Measurements from ENCODE around the gene CDH13. TPM values are rescaled to one million over a fixed set of nuclear protein-coding genes. Genes with fewer than 3 reads are reported as not detected.
A peak's percentile ranks its signal among the peaks of the same experiment; 100 is the strongest.

Gene CDH13
- total and polyA plus RNA-seq, 5 donors: 20.7 to 123 (median 93.6) TPM

- Histone ChIP-seq H3K4me1 (ENCODE audit: control insufficient read depth, insufficient read depth, low read length) (no peaks in the 10 kb centered on the region), H3K9me3 (ENCODE audit: control insufficient read depth, low read length) (no peaks in the 10 kb centered on the region), H3K27ac (ENCODE audit: low read length) (no peak overlapping the region), H3K27me3 (ENCODE audit: control insufficient read depth, insufficient read depth) (no peaks in the 10 kb centered on the region), H3K4me3 (ENCODE audit: low read length) (no peak overlapping the region)
- 76% methylated on average over 3 of the region's 3 CpGs for WGBS
- ATAC-seq (no peak), DNase-seq (no peak)
- intact Hi-C loops (cut with DNase I): no loop called here
Observed at GRCh38 chr16:83338138-83338537, 711.4 kb downstream of the CDH13 start.

GRCh38 chr16:83338941-83339340, 712.2 kb downstream of the CDH13 start:
- H3K27ac ChIP-seq (ENCODE audit: low read length): no peak overlapping the region
- DNase-seq: no peak
- H3K9me3 ChIP-seq (ENCODE audit: control insufficient read depth, low read length): no peaks in the 10 kb centered on the region
- H3K27me3 ChIP-seq (ENCODE audit: control insufficient read depth, insufficient read depth): no peaks in the 10 kb centered on the region
- ATAC-seq: no peak
- intact Hi-C loops (cut with DNase I): no loop called here
- H3K4me1 ChIP-seq (ENCODE audit: control insufficient read depth, insufficient read depth, low read length): no peaks in the 10 kb centered on the region
- WGBS: 68% methylated on average over 2 of the region's 2 CpGs
- H3K4me3 ChIP-seq (ENCODE audit: low read length): no peak overlapping the region

GRCh38 chr16:83343935-83344366, 717.2 kb downstream of the CDH13 start:
- Histone ChIP-seq H3K4me1 (ENCODE audit: control insufficient read depth, insufficient read depth, low read length) (no peaks in the 10 kb centered on the region), H3K9me3 (ENCODE audit: control insufficient read depth, low read length) (no peaks in the 10 kb centered on the region), H3K27me3 (ENCODE audit: control insufficient read depth, insufficient read depth) (no peaks in the 10 kb centered on the region), H3K4me3 (ENCODE audit: low read length) (no peak overlapping the region), H3K27ac (ENCODE audit: low read length) (no peak overlapping the region)
- 80% methylated on average over 8 of the region's 8 CpGs for WGBS
- peak in 1 of 2 donors; percentile 39 for ATAC-seq
- intact Hi-C loops (cut with DNase I): no loop called here
- DNase-seq: no peak

GRCh38 chr16:83345846-83346640, 719.3 kb downstream of the CDH13 start:
- intact Hi-C loops (cut with DNase I): no loop called here
- H3K9me3 ChIP-seq (ENCODE audit: control insufficient read depth, low read length): no peaks in the 10 kb centered on the region
- 84% methylated on average over 14 of the region's 14 CpGs for whole genome bisulfite sequencing

GRCh38 chr16:83348991-83349390, 722.2 kb downstream of the CDH13 start:
- DNase-seq: no peak
- intact Hi-C loops (cut with DNase I): no loop called here
- Histone ChIP-seq H3K9me3 (ENCODE audit: control insufficient read depth, low read length) (no peaks in the 10 kb centered on the region), H3K27me3 (ENCODE audit: control insufficient read depth, insufficient read depth) (no peaks in the 10 kb centered on the region), H3K4me1 (ENCODE audit: control insufficient read depth, insufficient read depth, low read length) (no peaks in the 10 kb centered on the region), H3K27ac (ENCODE audit: low read length) (no peak overlapping the region), H3K4me3 (ENCODE audit: low read length) (no peak overlapping the region)
- ATAC-seq: no peak
- WGBS: 89% methylated on average over 5 of the region's 5 CpGs

More at GRCh38 chr16:83345846-83346640, 719.3 kb downstream of the CDH13 start:
- no peak overlapping the region for H3K4me3 ChIP-seq (ENCODE audit: low read length)
- H3K27me3 ChIP-seq (ENCODE audit: control insufficient read depth, insufficient read depth): no peaks in the 10 kb centered on the region
- H3K27ac ChIP-seq (ENCODE audit: low read length): no peak overlapping the region
- no peak for DNase-seq
- H3K4me1 ChIP-seq (ENCODE audit: control insufficient read depth, insufficient read depth, low read length): no peaks in the 10 kb centered on the region
- no peak for ATAC-seq

GRCh38 chr16:83350481-83350880, 723.7 kb downstream of the CDH13 start:
- no peaks in the 10 kb centered on the region for H3K9me3 ChIP-seq (ENCODE audit: control insufficient read depth, low read length)
- intact Hi-C loops (cut with DNase I): loop anchor here in 1 of 4 donors (10.0 kb wide), 1 partner anchor 146 kb away; no protein-coding TSS in a partner anchor
- H3K27me3 ChIP-seq (ENCODE audit: control insufficient read depth, insufficient read depth): no peaks in the 10 kb centered on the region
- no peak overlapping the region for H3K4me3 ChIP-seq (ENCODE audit: low read length)
- no peaks in the 10 kb centered on the region for H3K4me1 ChIP-seq (ENCODE audit: control insufficient read depth, insufficient read depth, low read length)
- 77% methylated on average over 5 of the region's 5 CpGs for WGBS
- DNase-seq: no peak
- peak overlapping the region; percentile 19 for H3K27ac ChIP-seq (ENCODE audit: low read length)
- peak in 1 of 2 donors; percentile 58 for ATAC-seq

- intact Hi-C loops (cut with DNase I): loop anchor here in 1 of 4 donors (10.0 kb wide), 1 partner anchor 147 kb away; no protein-coding TSS in a partner anchor
- ATAC-seq: no peak
- no peaks in the 10 kb centered on the region for H3K9me3 ChIP-seq (ENCODE audit: control insufficient read depth, low read length)
- WGBS: 89% methylated on average over 2 of the region's 2 CpGs
- no peak overlapping the region for H3K27ac ChIP-seq (ENCODE audit: low read length)
- no peak overlapping the region for H3K4me3 ChIP-seq (ENCODE audit: low read length)
- no peaks in the 10 kb centered on the region for H3K4me1 ChIP-seq (ENCODE audit: control insufficient read depth, insufficient read depth, low read length)
- no peaks in the 10 kb centered on the region for H3K27me3 ChIP-seq (ENCODE audit: control insufficient read depth, insufficient read depth)
- no peak for DNase-seq
Observed at GRCh38 chr16:83351846-83352245, 725.1 kb downstream of the CDH13 start.

GRCh38 chr16:83353241-83353640, 726.5 kb downstream of the CDH13 start:
- Histone ChIP-seq H3K4me3 (ENCODE audit: low read length) (no peak overlapping the region), H3K27ac (ENCODE audit: low read length) (no peak overlapping the region), H3K4me1 (ENCODE audit: control insufficient read depth, insufficient read depth, low read length) (no peaks in the 10 kb centered on the region), H3K27me3 (ENCODE audit: control insufficient read depth, insufficient read depth) (no peaks in the 10 kb centered on the region), H3K9me3 (ENCODE audit: control insufficient read depth, low read length) (no peaks in the 10 kb centered on the region)
- DNase-seq (peak in 1 of 3 donors; percentile 57), ATAC-seq (no peak)
- intact Hi-C loops (cut with DNase I): loop anchor here in 1 of 4 donors (10.0 kb wide), 1 partner anchor 148 kb away; no protein-coding TSS in a partner anchor
- 80% methylated on average over 3 of the region's 3 CpGs for WGBS

- intact Hi-C loops (cut with DNase I): loop anchor here in 1 of 4 donors (10.0 kb wide), 1 partner anchor 149 kb away; no protein-coding TSS in a partner anchor
- peak in 1 of 3 donors; percentile 56 for DNase-seq
- WGBS: 60% methylated on average over 7 of the region's 7 CpGs
- ATAC-seq: peak; percentile 49 to 62
- no peaks in the 10 kb centered on the region for H3K27me3 ChIP-seq (ENCODE audit: control insufficient read depth, insufficient read depth)
- H3K9me3 ChIP-seq (ENCODE audit: control insufficient read depth, low read length): no peaks in the 10 kb centered on the region
- no peaks in the 10 kb centered on the region for H3K4me1 ChIP-seq (ENCODE audit: control insufficient read depth, insufficient read depth, low read length)
- H3K4me3 ChIP-seq (ENCODE audit: low read length): no peak overlapping the region
- H3K27ac ChIP-seq (ENCODE audit: low read length): no peak overlapping the region
Observed at GRCh38 chr16:83354015-83354414, 727.2 kb downstream of the CDH13 start.

GRCh38 chr16:83355570-83356218, 728.9 kb downstream of the CDH13 start:
- Histone ChIP-seq H3K9me3 (ENCODE audit: control insufficient read depth, low read length) (no peaks in the 10 kb centered on the region), H3K4me1 (ENCODE audit: control insufficient read depth, insufficient read depth, low read length) (no peaks in the 10 kb centered on the region), H3K27me3 (ENCODE audit: control insufficient read depth, insufficient read depth) (no peaks in the 10 kb centered on the region), H3K4me3 (ENCODE audit: low read length) (no peak overlapping the region), H3K27ac (ENCODE audit: low read length) (no peak overlapping the region)
- intact Hi-C loops (cut with DNase I): loop anchor here in 1 of 4 donors (10.0 kb wide), 1 partner anchor 151 kb away; no protein-coding TSS in a partner anchor
- ATAC-seq: no peak
- WGBS: 72% methylated on average over 8 of the region's 8 CpGs
- DNase-seq: no peak

GRCh38 chr16:83356266-83356665, 729.5 kb downstream of the CDH13 start:
- 10% methylated on average over 4 of the region's 4 CpGs for WGBS
- Histone ChIP-seq H3K9me3 (ENCODE audit: control insufficient read depth, low read length) (no peaks in the 10 kb centered on the region), H3K27ac (ENCODE audit: low read length) (no peak overlapping the region), H3K27me3 (ENCODE audit: control insufficient read depth, insufficient read depth) (no peaks in the 10 kb centered on the region), H3K4me1 (ENCODE audit: control insufficient read depth, insufficient read depth, low read length) (no peaks in the 10 kb centered on the region), H3K4me3 (ENCODE audit: low read length) (no peak overlapping the region)
- intact Hi-C loops (cut with DNase I): loop anchor here in 1 of 4 donors (10.0 kb wide), 1 partner anchor 151 kb away; no protein-coding TSS in a partner anchor
- DNase-seq (no peak), ATAC-seq (peak; percentile 59 to 68)
